ENCODE data around the gene NUBPL.
"Not testable (repeated sequence)": the region's sequence is repeated elsewhere in the genome, so short reads cannot be mapped to it uniquely, and the experiment has no call there.

The NUBPL gene

DNA sequence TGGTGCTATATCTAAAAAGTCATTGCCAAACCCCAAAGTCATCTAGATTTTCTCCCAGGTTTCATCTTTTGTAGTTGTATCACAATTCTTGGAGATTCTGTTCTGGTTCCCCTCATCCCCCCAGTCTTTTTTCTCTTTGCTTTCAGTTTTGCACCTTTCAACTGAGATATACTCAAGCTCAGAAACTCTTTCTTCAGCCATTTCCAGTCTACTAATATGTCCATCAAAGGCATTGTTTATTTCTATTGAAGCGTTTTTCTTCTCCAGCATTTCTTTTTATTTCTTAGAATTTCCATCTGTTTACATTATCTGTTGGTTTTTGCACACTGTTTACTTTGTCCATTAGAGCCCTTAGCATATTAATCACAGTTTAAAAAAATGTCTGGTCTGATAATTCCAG, 179.5 kb downstream of the NUBPL start:
- DNase-seq (ENCODE audit: low read depth in 2 of 2): no peak

DNA sequence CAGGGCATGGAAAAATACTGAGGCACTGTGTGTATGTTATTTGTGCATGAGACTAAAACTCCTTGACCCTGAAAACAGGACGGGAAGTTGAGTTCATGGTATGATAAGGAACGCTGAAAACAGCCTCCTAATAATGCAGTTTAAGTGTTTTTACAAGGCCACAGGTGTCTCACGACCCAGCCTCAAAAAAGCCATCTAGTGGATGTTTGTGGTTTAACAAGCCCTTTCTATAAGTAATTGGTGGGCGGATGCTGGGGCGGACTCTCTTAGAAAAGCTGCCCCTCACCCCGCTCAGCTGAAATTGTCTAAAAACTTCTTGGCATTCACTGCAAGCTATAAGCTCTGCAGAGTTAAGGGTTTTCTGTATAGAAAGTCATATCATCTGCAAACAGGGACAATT, 184.5 kb downstream of the NUBPL start:
- DNase-seq (ENCODE audit: low read depth in 2 of 2): no peak

DNA sequence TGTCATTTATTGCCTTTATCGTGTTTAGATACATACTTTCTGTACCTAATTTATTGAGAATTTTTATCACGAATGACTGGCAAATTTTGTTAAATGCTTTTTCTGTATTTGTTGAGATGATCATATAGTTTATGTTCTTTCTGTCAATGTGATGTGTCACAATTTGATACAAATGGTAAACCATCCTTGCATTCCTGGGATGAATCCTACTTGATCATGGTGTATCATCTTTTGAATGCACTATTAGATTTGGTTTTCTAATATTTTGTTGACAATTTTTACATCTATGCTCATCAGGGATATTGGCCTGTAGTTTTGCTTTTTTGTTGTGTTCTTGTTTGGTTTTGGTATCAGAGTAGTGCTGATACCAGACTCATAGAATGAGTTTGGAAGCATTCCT, 185.1 kb downstream of the NUBPL start:
- no peak for DNase-seq (ENCODE audit: low read depth in 2 of 2)

DNA sequence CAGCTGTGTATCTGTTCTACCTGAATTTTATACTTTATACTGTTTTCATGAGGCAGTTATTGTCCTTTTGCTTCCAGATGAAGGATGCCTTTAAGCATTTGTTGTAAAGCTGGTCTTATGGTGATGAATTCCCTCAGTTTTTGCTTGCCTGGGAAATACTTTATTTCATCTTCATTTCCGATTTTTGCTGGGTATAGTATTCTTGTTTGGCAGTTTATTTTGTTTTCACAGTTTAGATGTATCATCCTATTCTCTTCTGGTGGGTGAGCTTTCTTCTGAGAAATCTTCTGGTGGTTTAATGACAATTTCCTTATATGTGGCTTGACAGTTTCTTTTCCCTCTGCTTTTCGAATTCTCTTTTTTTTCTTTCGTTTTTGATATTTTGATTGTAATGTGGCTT, 188.1 kb downstream of the NUBPL start:
- DNase-seq (ENCODE audit: low read depth in 2 of 2): no peak

DNA sequence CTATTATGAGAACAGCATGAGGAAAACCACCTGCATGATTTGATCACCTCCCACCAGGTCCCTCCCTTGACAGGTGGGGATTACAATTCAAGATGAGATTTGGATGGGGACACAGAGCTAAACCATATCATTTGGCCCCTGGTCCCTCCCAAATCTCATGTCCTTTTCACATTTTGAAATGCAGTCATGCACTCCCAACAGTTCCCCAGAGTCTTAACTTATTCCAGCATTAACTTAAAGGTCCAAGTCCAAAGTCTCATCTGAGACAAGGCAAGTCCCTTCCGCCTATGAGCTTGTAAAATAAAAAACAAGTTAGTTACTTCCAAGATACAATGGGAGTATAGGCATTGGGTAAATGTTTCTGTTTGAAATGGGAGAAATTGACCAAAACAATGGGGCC, 189.8 kb downstream of the NUBPL start:
- not testable (repeated sequence) for DNase-seq (ENCODE audit: low read depth in 2 of 2)

DNA sequence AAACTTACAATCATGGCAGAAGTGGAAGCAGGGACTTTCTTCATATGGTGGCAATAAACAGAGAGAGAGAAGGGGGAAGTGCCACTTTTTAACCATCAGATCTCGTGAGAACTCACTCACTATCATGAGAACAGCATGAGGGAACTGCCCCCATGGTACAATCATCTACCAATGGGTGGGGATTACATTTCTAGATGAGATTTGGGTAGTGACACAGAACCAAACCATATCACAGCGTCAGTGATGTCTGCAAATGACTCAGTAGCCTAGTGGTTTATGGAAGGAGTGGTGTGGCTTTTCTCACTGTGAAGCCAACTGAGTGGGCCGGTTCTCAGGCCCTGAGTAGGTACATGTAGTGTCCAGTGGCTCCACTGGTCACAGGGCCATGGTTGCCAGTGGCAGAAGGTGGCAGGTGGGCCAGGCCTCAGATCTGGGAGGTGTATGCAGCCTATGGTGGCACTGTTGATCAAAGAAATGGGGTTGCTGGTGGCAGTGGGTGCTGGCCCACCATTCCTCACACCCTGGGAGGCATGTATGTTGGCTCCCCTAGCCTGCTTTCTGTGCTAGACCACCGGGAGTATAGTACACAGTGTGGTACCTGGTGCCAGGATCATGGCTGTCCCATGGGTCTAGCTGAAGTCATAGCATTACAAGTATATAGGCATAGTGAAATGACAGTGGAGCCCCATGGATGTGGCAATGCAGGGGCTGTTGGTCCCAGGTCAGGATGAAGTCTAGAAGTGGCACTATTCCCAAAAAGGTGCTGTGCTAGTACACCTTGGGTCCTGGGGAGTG, 191.9 kb downstream of the NUBPL start:
- no peak for DNase-seq (ENCODE audit: low read depth in 2 of 2)

DNA sequence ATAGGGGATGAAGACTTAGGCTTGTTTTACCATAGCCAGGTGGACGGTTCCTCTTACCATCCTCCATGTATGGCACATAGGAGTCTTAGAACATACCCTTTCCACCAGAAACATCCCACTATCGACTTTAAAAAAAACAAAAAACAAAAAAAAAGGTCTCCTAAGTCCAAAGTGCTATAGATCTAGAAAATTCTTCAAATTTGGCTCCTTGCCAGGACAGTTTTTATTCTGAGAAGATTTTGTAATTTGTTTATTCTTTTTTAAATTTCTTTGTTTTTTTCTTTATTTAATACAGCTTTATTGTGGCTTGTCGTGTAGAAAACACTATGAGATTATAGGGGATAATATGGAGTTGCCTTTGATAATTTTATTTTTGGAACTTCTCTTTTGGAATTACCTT, 197.7 kb downstream of the NUBPL start:
- no peak for DNase-seq (ENCODE audit: low read depth in 2 of 2)

DNA sequence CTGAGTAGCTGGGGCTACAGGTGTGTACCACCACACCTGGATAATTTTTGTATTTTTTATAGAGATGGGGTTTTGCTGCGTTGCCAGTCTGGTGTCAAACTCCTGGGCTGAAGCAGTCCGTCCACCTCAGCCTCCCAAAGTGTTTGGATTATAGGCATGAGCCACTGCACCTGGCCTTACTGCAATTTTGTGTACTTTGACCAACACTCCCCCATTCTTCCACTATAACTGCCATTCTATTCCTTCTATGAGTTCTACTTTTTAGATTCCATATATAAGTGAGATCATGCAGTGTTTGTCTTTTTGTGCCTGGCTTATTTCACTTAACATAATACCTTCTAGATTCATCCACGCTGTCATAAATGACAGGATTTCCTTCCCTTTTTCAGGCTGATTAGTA, 199.1 kb downstream of the NUBPL start:
- DNase-seq (ENCODE audit: low read depth in 2 of 2): no peak

DNA sequence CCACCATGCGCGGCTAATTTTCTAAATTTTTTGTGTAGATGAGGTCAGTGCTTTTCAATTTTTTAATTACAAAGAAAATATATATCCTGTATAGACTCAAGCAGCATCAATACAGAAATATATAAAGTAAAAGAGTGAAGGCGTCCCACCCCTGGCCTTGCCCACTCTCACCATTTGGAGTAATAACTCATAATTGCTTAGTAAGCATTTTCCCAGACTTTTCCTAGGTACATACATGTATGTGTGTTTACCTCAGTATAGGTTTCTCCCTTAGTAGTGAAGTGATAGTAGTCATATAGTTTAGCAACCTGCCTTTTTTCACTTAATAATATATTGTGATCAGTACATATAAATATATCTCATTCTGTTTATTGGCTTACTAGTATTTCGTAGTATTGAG, 200.1 kb downstream of the NUBPL start:
- DNase-seq (ENCODE audit: low read depth in 2 of 2): no peak

DNA sequence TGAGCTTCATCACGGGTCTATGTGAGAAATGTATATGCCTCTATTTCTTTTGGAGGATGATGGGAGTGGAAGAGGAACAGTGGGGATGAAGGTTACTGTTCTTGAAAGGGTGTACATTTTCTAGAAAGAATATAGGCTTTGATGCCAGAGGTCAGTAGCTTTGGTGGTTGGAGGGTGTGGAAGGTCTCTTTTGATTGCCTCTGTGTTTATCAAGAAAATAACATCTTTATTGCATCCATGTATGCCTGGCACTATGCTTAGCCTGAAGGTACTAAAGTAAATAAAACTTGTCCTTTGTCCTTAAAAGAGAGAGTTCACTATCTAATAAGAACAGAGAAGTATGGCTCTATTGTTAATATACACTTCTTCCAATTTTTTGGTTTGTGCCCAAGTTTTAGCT, 201.8 kb downstream of the NUBPL start:
- DNase-seq (ENCODE audit: low read depth in 2 of 2): no peak

DNA sequence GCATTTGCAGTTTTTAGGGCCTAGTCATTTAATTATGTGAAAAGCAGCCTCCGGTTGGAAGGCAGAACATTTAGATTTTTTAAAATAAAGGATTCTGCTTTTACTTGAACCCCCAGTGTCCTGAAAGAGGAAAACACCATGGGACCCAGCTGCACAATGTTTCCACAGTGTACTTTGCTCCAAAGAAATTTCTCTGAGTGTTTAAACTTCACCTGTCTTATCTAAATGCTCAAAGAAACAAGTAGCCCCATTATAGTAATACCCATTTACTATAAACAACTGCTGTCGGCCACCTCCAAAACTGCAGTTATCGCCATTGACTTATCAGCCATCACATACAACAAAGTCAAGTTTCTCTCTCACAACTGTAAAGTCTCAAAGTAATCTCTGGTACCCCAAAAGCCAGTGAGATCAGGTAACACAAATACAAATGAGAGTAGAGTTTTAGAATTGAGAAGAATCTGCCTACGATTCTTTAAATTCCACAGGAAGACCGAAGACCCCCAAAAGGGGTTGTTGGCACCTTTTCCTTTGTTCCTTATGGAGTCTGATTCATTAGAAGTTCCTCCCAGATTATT, 205.2 kb downstream of the NUBPL start:
- no peak for DNase-seq (ENCODE audit: low read depth in 2 of 2)

DNA sequence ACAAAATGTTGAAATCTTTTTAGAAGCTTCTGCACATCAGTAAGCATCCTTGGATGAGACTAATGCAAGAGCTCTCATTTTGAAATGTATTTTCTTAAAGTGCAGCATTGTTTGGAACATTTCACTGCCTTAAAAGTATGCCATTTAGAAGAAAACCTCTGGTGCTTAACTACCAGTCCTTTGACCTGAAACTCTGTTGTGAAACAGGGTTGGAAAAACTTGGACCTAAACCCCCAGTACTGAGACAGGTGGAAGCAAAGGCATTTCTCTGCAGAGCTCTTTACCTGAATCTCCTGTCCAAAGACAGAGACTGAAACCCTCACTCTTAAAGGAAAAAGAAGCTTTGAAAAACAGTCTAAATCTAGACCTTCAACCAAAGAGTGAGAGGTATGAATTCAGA, 207.2 kb downstream of the NUBPL start:
- no peak for DNase-seq (ENCODE audit: low read depth in 2 of 2)

DNA sequence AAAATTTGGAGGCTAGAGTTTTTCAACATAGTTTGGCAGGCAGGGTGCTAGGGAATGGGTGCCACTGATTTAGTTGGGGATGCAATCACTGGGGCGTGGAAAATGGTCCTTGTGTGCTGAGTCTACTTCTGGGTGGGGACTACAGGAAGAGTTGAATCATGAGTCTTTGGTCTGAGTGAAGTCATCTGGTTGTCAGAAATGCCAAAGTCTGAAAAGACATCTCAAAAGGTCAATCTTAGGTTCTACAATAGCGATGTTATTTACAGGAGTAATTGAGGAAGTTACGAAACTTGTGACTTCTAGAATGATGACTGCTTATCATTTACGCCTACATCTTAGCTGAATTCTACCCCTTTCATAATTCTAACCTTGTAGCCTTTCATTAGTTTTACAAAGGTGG, 209.1 kb downstream of the NUBPL start:
- DNase-seq (ENCODE audit: low read depth in 2 of 2): no peak

DNA sequence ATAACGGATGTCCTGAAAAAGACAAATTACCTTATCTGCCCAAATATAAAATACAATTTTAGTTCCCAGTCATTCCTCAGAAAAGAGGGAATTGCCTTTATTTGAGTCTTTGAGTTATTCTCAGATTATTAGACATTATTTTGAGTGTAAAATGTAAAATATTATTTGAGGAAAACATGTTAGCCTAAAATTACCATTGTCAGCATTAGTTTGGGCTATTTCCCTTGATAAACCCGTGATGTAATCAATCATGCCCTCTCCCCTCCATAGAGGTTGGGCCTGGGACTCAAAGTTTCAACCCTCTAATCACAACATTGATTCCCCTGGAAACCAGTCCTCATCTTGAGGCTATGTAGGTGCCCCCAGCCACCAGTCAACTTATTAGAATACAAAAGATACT, 213.4 kb downstream of the NUBPL start:
- DNase-seq (ENCODE audit: low read depth in 2 of 2): no peak

DNA sequence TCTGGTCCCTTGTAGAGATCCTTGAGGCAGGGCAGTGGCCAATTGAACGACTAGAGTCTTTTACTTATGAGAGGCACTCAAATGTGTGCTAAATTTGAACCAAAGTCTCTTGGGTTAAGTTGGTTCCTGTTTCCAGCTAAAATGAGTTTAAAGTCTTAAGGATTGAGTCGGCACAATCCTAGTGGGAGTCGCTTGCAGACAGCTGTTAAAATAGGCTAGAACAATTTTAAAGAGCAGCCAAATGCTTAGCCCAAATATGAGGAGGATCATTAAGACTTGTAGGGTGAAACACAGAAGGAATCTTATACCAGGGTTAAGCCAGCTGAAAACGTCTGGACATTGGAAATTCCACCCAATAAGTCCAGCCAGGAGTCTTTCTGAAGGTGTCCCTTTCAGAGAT, 216.1 kb downstream of the NUBPL start:
- no peak for DNase-seq (ENCODE audit: low read depth in 2 of 2)

DNA sequence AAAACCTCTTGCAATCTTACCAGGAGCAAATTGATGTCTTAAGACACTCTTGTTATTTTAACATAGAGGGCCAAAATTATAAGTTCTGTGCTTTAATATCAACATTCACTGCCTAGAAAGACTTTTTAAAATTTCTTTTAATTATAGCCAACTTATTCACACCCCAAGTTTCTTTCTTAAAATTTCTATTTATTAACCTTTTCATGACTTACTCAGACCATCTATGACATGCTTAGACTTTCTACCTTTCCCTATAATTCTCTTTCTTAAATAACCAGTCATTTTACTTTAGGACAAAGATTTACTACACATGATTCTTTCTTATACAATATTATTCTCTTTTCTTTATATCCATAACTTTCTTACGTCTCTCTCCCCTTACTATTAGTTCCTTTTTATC, 220.4 kb downstream of the NUBPL start:
- no peak for DNase-seq (ENCODE audit: low read depth in 2 of 2)

DNA sequence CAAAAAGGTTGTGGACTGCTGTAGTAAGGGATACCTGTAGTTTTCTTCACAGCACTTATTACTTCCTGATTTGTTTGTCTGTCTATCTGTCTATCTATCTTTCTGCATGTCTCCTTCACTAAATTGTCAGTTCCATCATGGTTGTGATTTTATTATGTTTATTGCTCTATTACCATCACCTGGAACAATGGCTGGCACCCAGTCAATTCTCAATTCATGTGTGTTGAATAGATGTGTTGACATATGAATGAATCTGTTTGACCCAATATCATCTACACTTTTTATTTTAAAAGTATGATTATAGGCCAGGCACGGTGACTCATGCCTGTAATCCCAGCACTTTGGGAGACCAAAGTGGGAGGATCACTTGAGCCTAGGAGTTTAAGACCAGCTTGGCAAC, 224.4 kb downstream of the NUBPL start:
- DNase-seq (ENCODE audit: low read depth in 2 of 2): no peak

DNA sequence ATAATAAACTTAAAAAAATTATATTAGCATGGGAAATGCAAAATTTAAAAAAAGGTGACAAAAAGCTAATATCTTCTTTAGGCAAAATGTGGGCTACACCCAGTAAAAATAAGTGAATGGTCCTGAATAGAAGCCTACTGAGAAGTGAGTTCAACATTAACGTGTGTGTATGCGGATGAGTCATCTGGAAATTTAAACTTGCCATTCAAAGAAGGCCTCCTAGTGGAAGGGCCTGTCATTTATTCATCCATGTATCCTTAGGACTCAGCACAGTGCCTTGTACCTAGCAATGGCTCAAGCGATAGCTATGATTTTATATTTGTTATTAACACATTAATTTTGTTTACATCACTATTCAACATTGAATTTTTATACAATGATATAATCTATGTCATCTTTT, 226.2 kb downstream of the NUBPL start:
- no peak for DNase-seq (ENCODE audit: low read depth in 2 of 2)

DNA sequence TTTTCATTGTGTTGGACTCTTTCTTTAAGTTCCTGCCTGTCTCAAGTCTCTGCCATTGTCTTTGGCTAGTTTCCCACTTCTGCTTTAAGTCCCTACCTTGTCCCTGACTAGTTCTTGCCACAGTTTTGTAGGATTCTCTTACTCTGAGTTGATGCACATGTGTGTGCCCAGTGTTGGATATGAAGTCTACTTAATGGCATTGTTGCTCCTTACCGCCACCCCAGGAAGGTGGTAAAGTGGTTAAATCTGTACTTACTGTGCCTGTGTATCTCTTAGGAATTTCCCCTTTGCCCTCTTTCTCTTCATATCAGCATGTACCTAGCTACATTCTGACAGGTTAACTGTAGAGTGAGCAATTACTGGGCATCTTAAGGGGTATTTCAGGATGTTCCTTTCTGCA, 227.1 kb downstream of the NUBPL start:
- no peak for DNase-seq (ENCODE audit: low read depth in 2 of 2)

DNA sequence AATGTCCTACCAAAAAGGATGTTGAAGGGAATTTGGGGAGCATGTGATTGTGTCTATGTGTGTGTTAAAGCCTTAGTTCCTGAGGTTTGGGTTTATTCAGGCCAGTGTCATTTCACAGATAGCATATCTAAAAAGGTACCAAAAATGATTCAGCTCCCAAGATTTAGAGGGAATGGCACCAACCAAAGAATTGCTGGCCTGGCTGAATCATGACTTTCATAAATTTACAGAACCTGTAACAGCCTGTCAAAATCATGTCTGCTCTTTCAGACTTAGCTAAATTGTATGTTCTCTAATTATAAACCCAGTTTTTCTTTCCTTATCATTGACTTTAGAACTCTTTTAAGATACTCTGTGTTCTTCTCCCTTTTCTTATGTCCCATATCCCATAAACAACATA, 231.5 kb downstream of the NUBPL start:
- DNase-seq (ENCODE audit: low read depth in 2 of 2): no peak

DNA sequence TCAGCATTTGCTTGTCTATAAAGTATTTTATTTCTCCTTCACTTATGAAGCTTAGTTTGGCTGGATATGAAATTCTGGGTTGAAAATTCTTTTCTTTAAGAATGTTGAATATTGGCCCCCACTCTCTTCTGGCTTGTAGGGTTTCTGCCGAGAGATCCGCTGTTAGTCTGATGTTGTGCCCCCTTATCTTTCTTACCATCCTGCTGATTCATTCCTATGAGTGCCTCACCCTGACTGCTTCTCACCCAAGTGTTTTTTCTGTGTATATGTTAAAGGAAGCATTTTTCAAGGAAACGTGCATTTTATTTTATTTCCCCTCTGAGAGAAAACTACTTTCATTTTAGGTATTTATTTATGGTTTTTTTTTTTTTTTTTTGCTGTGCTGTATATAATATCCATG, 236.7 kb downstream of the NUBPL start:
- not testable (repeated sequence) for DNase-seq (ENCODE audit: low read depth in 2 of 2)

DNA sequence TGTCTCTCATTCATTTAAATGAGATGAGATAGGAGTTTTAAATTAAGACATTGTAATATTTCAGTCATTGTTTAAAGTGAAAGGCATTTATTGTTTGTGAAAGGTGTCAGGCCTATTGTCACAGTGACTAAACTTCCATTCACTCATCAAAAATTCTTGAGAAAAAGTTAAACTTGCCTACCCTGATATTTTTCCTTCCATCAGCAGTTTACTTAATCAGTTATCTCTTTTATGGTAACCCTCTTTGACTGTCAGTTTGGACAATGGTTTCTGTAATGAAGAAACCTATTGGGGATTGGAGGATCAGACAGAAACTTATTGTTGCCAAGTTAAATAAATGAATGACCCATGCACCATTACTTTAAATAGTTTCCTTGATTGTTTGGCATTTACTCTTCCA, 241.6 kb downstream of the NUBPL start:
- no peak for DNase-seq (ENCODE audit: low read depth in 2 of 2)

DNA sequence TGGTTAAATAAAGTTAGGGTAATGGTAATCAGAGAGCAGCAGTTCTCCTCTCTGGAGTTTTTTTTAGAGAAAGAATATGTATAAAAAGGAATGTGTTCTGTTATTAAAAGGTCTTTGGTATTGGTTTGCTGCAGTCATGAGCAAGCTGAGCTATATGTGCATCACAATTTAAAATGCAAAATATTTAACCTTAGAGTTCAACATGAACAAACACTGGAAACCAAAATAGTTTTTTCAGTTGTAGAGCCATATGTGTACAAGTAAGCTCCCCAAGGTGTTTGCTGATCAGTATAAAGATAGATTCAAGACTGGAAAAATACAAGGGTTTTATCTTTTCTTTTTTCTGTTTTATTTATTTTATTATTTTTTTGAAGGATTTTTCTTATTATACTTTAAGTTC, 245.0 kb downstream of the NUBPL start:
- DNase-seq (ENCODE audit: low read depth in 2 of 2): no peak
